GM12892 (cell line): ENCODE data around the gene LAT.

Source experiments
- POLR2A ChIP-seq: IDR thresholded peaks from 2 replicates; pipeline ENCODE4 v1.6.1; 2011; ENCODE audit warnings: low read depth, low read length, control low read depth
- POLR2AphosphoS5 ChIP-seq: IDR thresholded peaks from 2 replicates; pipeline ENCODE4 v1.6.1; 2011; ENCODE audit warnings: low read depth, low read length, control low read depth

DNA sequence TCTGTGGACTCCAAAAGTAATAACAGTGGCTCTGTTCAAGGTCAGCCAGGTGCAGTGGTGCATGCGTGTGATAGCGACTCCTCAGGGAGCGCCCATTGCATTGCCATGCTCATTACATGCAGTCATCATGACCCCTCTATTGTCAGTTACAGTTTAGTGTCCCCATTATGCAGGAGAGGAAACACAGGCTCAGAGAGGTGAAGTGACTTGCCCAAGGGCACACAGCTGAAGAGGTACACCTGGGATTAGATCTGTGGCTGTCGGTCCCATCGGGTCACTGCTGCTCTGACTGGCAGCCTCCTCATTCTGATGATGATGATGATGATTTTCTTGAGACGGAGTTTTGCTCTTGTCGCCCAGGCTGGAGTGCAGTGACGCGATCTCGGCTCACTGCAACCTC is 7.6 kb downstream of the LAT start:
- TF ChIP-seq POLR2AphosphoS5: no peak
- no peak for TF ChIP-seq POLR2A
